Parathyroid adenoma (tissue), 2 donors: Measurements from ENCODE around the gene FOXO3.

ENCODE experiments used
- H2AFZ ChIP-seq: fragments of 300-600 bp; sonication (generic); one replicate; pipeline ENCODE4 v1.7.0; 2017; ENCODE audit warnings: antibody characterized with exemption, mild to moderate bottlenecking
- H3K27ac ChIP-seq: fragments of 300-600 bp; sonication (generic); one replicate; pipeline ENCODE4 v1.7.0; 2017
- H3K27me3 ChIP-seq: fragments of 300-600 bp; sonication (generic); one replicate; pipeline ENCODE4 v1.7.0; 2017; ENCODE audit warnings: low read length; ENCODE audit not compliant: control insufficient read depth, insufficient read depth
- H3K36me3 ChIP-seq: fragments of 300-600 bp; sonication (generic); one replicate; pipeline ENCODE4 v1.7.0; 2017; ENCODE audit warnings: low read length; ENCODE audit not compliant: control insufficient read depth, insufficient read depth
- H3K4me1 ChIP-seq: fragments of 300-600 bp; sonication (generic); one replicate; pipeline ENCODE4 v1.7.0; 2017; ENCODE audit warnings: control low read depth
- H3K4me2 ChIP-seq: fragments of 300-600 bp; sonication (generic); one replicate; pipeline ENCODE4 v1.7.0; 2017; ENCODE audit warnings: low read length
- H3K4me3 ChIP-seq: fragments of 300-600 bp; sonication (generic); one replicate; pipeline ENCODE4 v1.7.0; 2017; ENCODE audit warnings: low read depth, low read length
- H3K79me2 ChIP-seq: fragments of 300-600 bp; sonication (generic); one replicate; pipeline ENCODE4 v1.7.0; 2017; ENCODE audit warnings: control low read depth
- H3K9ac ChIP-seq: fragments of 300-600 bp; sonication (generic); one replicate; pipeline ENCODE4 v1.7.0; 2017; ENCODE audit warnings: mild to moderate bottlenecking
- H3K9me3 ChIP-seq: fragments of 300-600 bp; sonication (generic); one replicate; pipeline ENCODE4 v1.7.0; 2017; ENCODE audit warnings: low read length; ENCODE audit not compliant: control insufficient read depth
- CTCF ChIP-seq: fragments of 300-600 bp; sonication (generic); IDR thresholded peaks from one replicate; pipeline ENCODE4 v1.7.0; 2017; ENCODE audit warnings: antibody characterized with exemption, mild to moderate bottlenecking
- donor health status: primary hyperparathyroidism.

FOXO3 gene

GRCh38 chr6:108565091-108565766, 4.5 kb downstream of the FOXO3 start:
- Histone ChIP-seq H3K36me3 (no peaks in the 10 kb centered on the region), H3K27ac (peak overlapping the region; percentile 46), H3K79me2 (peaks cover 57% of the 10 kb centered on the region), H3K9me3 (no peaks in the 10 kb centered on the region), H3K4me2 (peak overlapping the region; percentile 33), H2AFZ (no peak overlapping the region), H3K27me3 (no peaks in the 10 kb centered on the region), H3K4me1 (peaks cover 29% of the 10 kb centered on the region), H3K9ac (no peak overlapping the region), H3K4me3 (peak overlapping the region; percentile 10)
- no peak for TF ChIP-seq CTCF

GRCh38 chr6:108565893-108566292, 5.2 kb downstream of the FOXO3 start:
- H3K27ac ChIP-seq: peak overlapping the region; percentile 46
- no peaks in the 10 kb centered on the region for H3K36me3 ChIP-seq
- H2AFZ ChIP-seq: no peak overlapping the region
- H3K4me2 ChIP-seq: peak overlapping the region; percentile 33
- H3K4me3 ChIP-seq: no peak overlapping the region
- H3K79me2 ChIP-seq: peaks cover 63% of the 10 kb centered on the region
- H3K4me1 ChIP-seq: peaks cover 29% of the 10 kb centered on the region
- H3K9me3 ChIP-seq: no peaks in the 10 kb centered on the region
- no peak overlapping the region for H3K9ac ChIP-seq
- TF ChIP-seq CTCF: no peak
- no peaks in the 10 kb centered on the region for H3K27me3 ChIP-seq

GRCh38 chr6:108566406-108566805, 5.7 kb downstream of the FOXO3 start:
- Histone ChIP-seq H3K4me2 (no peak overlapping the region), H3K4me1 (peaks cover 29% of the 10 kb centered on the region), H3K27me3 (no peaks in the 10 kb centered on the region), H3K79me2 (peaks cover 68% of the 10 kb centered on the region), H3K27ac (peak overlapping the region; percentile 46), H3K36me3 (no peaks in the 10 kb centered on the region), H3K9me3 (no peaks in the 10 kb centered on the region), H3K4me3 (no peak overlapping the region), H2AFZ (no peak overlapping the region), H3K9ac (no peak overlapping the region)
- no peak for TF ChIP-seq CTCF

- H3K79me2 ChIP-seq: peaks cover 63% of the 10 kb centered on the region
- H3K4me3 ChIP-seq: no peak overlapping the region
- H3K27me3 ChIP-seq: no peaks in the 10 kb centered on the region
- no peak overlapping the region for H3K27ac ChIP-seq
- no peak overlapping the region for H2AFZ ChIP-seq
- no peaks in the 10 kb centered on the region for H3K36me3 ChIP-seq
- no peak for TF ChIP-seq CTCF
- H3K4me1 ChIP-seq: peaks cover 26% of the 10 kb centered on the region
- H3K9ac ChIP-seq: no peak overlapping the region
- no peak overlapping the region for H3K4me2 ChIP-seq
- no peaks in the 10 kb centered on the region for H3K9me3 ChIP-seq
Measured at GRCh38 chr6:108568101-108568500, 7.4 kb downstream of the FOXO3 start.
